HCT116 (cell line): ENCODE measurements around the gene KLRD1. TPM values are rescaled to one million over a fixed set of nuclear protein-coding genes. Genes with fewer than 3 reads are reported as not detected.

Experiments
- ATAC-seq: fragments of 200-7000 bp; cut with Tn5 transposase; 2 replicates; pipeline ENCODE4 v1.9.1; 2020; ENCODE audit warnings: mild to moderate bottlenecking, moderate library complexity
- BruUV-seq: library from RNA; stranded (reverse); fragments of 400-500 nt; replicated peaks from 2 replicates; lab custom pipeline; 2021; lab: Mats Ljungman, UMichigan
- CTCF ChIA-PET: fragments of 300-600 bp; sonication (Branson Sonifier 250); formaldehyde crosslinking; loops from one replicate; lab custom pipeline; 2021; ENCODE audit warnings: antibody characterized with exemption; lab: Charles Lee
- POLR2A ChIA-PET: fragments of 300-600, 350-600 bp; sonication (Branson Sonifier 250); formaldehyde crosslinking; loops from one replicate; lab custom pipeline; 2021; ENCODE audit warnings: antibody characterized with exemption; lab: Charles Lee
- RAD21 ChIA-PET, 2 experiments: fragments of 300-600 bp; sonication (Branson Sonifier 250); formaldehyde crosslinking; loops; one replicate each; lab custom pipeline; 2023; ENCODE audit warnings: low total read pairs in 2 of 2; ENCODE audit not compliant: uncharacterized antibody in 2 of 2, unreplicated experiment in 2 of 2, low non-redundant PET in 1 of 2; lab: Charles Lee
- DNase-seq: peaks from one replicate; pipeline ENCODE4 v3.0.0-alpha.2; 2010; ENCODE audit warnings: low read depth, low spot score
- H2AFZ ChIP-seq: fragments of 200-600 bp; shearing (Covaris generic), sonication (generic); 2 replicates; pipeline ENCODE4 v1.6.1; 2017; ENCODE audit warnings: low read depth, mixed run types, mixed read lengths, antibody characterized with exemption, low read length; ENCODE audit not compliant: poor library complexity, severe bottlenecking
- H3K27ac ChIP-seq: 2 replicates; pipeline ENCODE4 v1.5.1; 2012; ENCODE audit warnings: low read depth, low read length
- H3K27me3 ChIP-seq: fragments of 200-600 bp; sonication (generic); 2 replicates; pipeline ENCODE4 v1.6.1; 2016; ENCODE audit warnings: mixed run types, low read length, mixed read lengths; ENCODE audit not compliant: insufficient read depth
- H3K36me3 ChIP-seq, 2 experiments: fragments of 200-500 bp in 1 of 2; fragments of 200-600 bp in 1 of 2; sonication (Bioruptor generic) in 1 of 2; sonication (generic) in 1 of 2; 2 replicates each; pipeline versions ENCODE4 v1.5.1 to v1.6.1; 2014 to 2016; ENCODE audit warnings: low read length in 2 of 2, inconsistent platforms in 1 of 2, mixed read lengths in 1 of 2, mixed run types in 1 of 2; ENCODE audit not compliant: insufficient read depth in 2 of 2, control insufficient read depth in 1 of 2
- H3K4me1 ChIP-seq, 2 experiments: fragments of 200-600 bp in 1 of 2; sonication (generic) in 1 of 2; 2 replicates each; pipeline versions ENCODE4 v1.5.1 to v1.6.1; 2012 to 2017; ENCODE audit warnings: low read length in 2 of 2, inconsistent platforms in 1 of 2, mild to moderate bottlenecking in 1 of 2, mixed read lengths in 1 of 2, mixed run types in 1 of 2, moderate library complexity in 1 of 2; ENCODE audit not compliant: insufficient read depth in 2 of 2, control insufficient read depth in 1 of 2
- H3K4me2 ChIP-seq: fragments of 200-600 bp; sonication (generic); 2 replicates; pipeline ENCODE4 v1.6.1; 2017; ENCODE audit warnings: mixed run types, low read length, mixed read lengths
- H3K4me3 ChIP-seq, 2 experiments: fragments of 200-600 bp in 1 of 2; sonication (generic) in 1 of 2; replicated peaks in 1 of 2; 2 replicates each; pipeline ENCODE4 v1.5.1; 2011 to 2016; ENCODE audit warnings: low read length in 2 of 2, control low read depth in 1 of 2, low read depth in 1 of 2, mild to moderate bottlenecking in 1 of 2, mixed read lengths in 1 of 2, mixed run types in 1 of 2
- H3K79me2 ChIP-seq: fragments of 200-600 bp; sonication (generic); 2 replicates; pipeline ENCODE4 v1.6.1; 2017; ENCODE audit warnings: mild to moderate bottlenecking, mixed run types, low read length, moderate library complexity, mixed read lengths; ENCODE audit not compliant: insufficient read depth
- H3K9ac ChIP-seq: fragments of 200-600 bp; sonication (generic); 2 replicates; pipeline ENCODE4 v1.6.1; 2016; ENCODE audit warnings: low read length, mixed read lengths
- H3K9me2 ChIP-seq: fragments of 200-600 bp; sonication (generic), shearing (Covaris generic); 2 replicates; pipeline ENCODE4 v1.6.1; 2017; ENCODE audit warnings: mixed run types, mild to moderate bottlenecking, moderate library complexity; ENCODE audit not compliant: insufficient read depth
- H3K9me3 ChIP-seq, 2 experiments: fragments of 200-500 bp in 1 of 2; fragments of 200-600 bp in 1 of 2; sonication (Bioruptor generic) in 1 of 2; sonication (generic) in 1 of 2; 2 replicates each; pipeline ENCODE4 v1.6.1; 2014 to 2017; ENCODE audit warnings: low read length in 2 of 2, mixed read lengths in 2 of 2, inconsistent platforms in 1 of 2, low read depth in 1 of 2, mild to moderate bottlenecking in 1 of 2, mixed run types in 1 of 2, moderate library complexity in 1 of 2; ENCODE audit not compliant: control insufficient read depth in 1 of 2, insufficient read depth in 1 of 2
- H4K20me1 ChIP-seq: fragments of 200-600 bp; sonication (generic), shearing (Covaris generic); 2 replicates; pipeline ENCODE4 v1.6.1; 2017; ENCODE audit warnings: mixed run types, mild to moderate bottlenecking, moderate library complexity; ENCODE audit not compliant: insufficient read depth
- CBX3 ChIP-seq: IDR thresholded peaks from 2 replicates; pipeline ENCODE4 v1.6.1; 2012; ENCODE audit warnings: low read depth
- CEBPB ChIP-seq: IDR thresholded peaks from 2 replicates; pipeline ENCODE4 v1.6.1; 2012; ENCODE audit warnings: low read depth
- EGR1 ChIP-seq: IDR thresholded peaks from 2 replicates; pipeline ENCODE4 v1.6.1; 2012; ENCODE audit warnings: low read depth
- ELF1 ChIP-seq: IDR thresholded peaks from 2 replicates; pipeline ENCODE4 v1.6.1; 2012; ENCODE audit warnings: low read depth, borderline replicate concordance
- EZH2 ChIP-seq: fragments of 200-600 bp; sonication (generic); IDR thresholded peaks from 2 replicates; pipeline ENCODE4 v1.6.1; 2017; ENCODE audit warnings: antibody characterized with exemption, mixed run types
- EZH2phosphoT487 ChIP-seq: fragments of 200-600 bp; IDR thresholded peaks from 2 replicates; pipeline ENCODE4 v1.6.1; 2018; ENCODE audit warnings: antibody characterized with exemption, borderline replicate concordance
- FOSL1 ChIP-seq: IDR thresholded peaks from 2 replicates; pipeline ENCODE4 v1.6.1; 2012; ENCODE audit warnings: low read depth
- JUND ChIP-seq: IDR thresholded peaks from 2 replicates; pipeline ENCODE4 v1.6.1; 2012
- POLR2A ChIP-seq: IDR thresholded peaks from 2 replicates; pipeline ENCODE4 v1.7.0; 2011; ENCODE audit warnings: borderline replicate concordance; ENCODE audit not compliant: insufficient read depth, insufficient read length; ENCODE audit errors: extremely low read depth
- RAD21 ChIP-seq: IDR thresholded peaks from 2 replicates; pipeline ENCODE4 v1.6.1; 2012; ENCODE audit warnings: low read depth, mild to moderate bottlenecking
- SIN3A ChIP-seq: IDR thresholded peaks from 2 replicates; pipeline ENCODE4 v1.6.1; 2012; ENCODE audit warnings: low read depth
- SP1 ChIP-seq: IDR thresholded peaks from 2 replicates; pipeline ENCODE4 v1.6.1; 2012; ENCODE audit warnings: low read depth
- SRF ChIP-seq: IDR thresholded peaks from 2 replicates; pipeline ENCODE4 v1.6.1; 2012; ENCODE audit warnings: low read depth
- TCF7L2 ChIP-seq: IDR thresholded peaks from 2 replicates; pipeline ENCODE4 v1.7.0; 2011; ENCODE audit warnings: borderline replicate concordance, inconsistent platforms; ENCODE audit not compliant: insufficient read depth, insufficient read length; ENCODE audit errors: extremely low read depth
- YY1 ChIP-seq: IDR thresholded peaks from 2 replicates; pipeline ENCODE4 v1.6.1; 2011; ENCODE audit warnings: low read length, low read depth, moderate library complexity, mild to moderate bottlenecking; ENCODE audit not compliant: insufficient replicate concordance; ENCODE audit errors: extremely low read depth
- ZFX ChIP-seq: fragments of 450-650 bp; IDR thresholded peaks from 2 replicates; pipeline ENCODE4 v1.6.1; 2017
- intact Hi-C: fragments of 100-400 bp; cut with micrococcal nuclease; formaldehyde crosslinking; loops from 2 replicates; pipeline ENCODE4 v1.10.0; 2022
- total RNA-seq: library from RNA; stranded (reverse); gene quantifications from one replicate; pipeline ENCODE4 v1.2.1, GENCODE V29; 2021; ENCODE audit not compliant: unreplicated experiment
- TF ChIP-seq, protein P1 (sequence below), 3 experiments: fragments of 200-600 bp in 1 of 3; sonication (generic) in 1 of 3; IDR thresholded peaks in 2 of 3; conservative IDR thresholded peaks in 1 of 3; 2 replicates each; pipeline ENCODE4 v1.5.1; 2012 to 2017; ENCODE audit warnings: low read depth in 2 of 3, low read length in 2 of 3, antibody characterized with exemption in 1 of 3, borderline replicate concordance in 1 of 3, control low read depth in 1 of 3, mild to moderate bottlenecking in 1 of 3, mixed read lengths in 1 of 3, mixed run types in 1 of 3, moderate library complexity in 1 of 3; ENCODE audit not compliant: insufficient read depth in 1 of 3
- TF ChIP-seq, protein P2 (sequence below): IDR thresholded peaks from 2 replicates; pipeline ENCODE4 v1.6.1; 2012; ENCODE audit warnings: low read depth
- TF ChIP-seq, protein P3 (sequence below): IDR thresholded peaks from 2 replicates; pipeline ENCODE4 v1.6.1; 2011; ENCODE audit warnings: mild to moderate bottlenecking, low read length, moderate library complexity; ENCODE audit not compliant: insufficient replicate concordance; ENCODE audit errors: extremely low read depth
- TF ChIP-seq, protein P4 (sequence below): IDR thresholded peaks from 2 replicates; pipeline ENCODE4 v1.6.1; 2012

The KLRD1 gene
- total RNA-seq, 1 experiment from 2014 or later = 0.27 TPM

GRCh38 chr12:10368206-10369171 lies 60.8 kb downstream of the KLRD1 start:
- intact Hi-C loops = no loop called here
- H3K9me3 ChIP-seq = peaks cover 0 to 7% of the 10 kb centered on the region in 2 experiments; a peak in 2 of 4 replicates
- POLR2A ChIA-PET = no interaction called here
- H4K20me1 ChIP-seq = no peaks in the 10 kb centered on the region
- CTCF ChIA-PET = no interaction called here
- peaks cover 27 to 45% of the 10 kb centered on the region in 2 experiments; a peak in 3 of 4 replicates for H3K4me1 ChIP-seq
- H3K27ac ChIP-seq = no peak overlapping the region
- no peaks in the 10 kb centered on the region for H3K79me2 ChIP-seq
- TF ChIP-seq, protein P1, sequence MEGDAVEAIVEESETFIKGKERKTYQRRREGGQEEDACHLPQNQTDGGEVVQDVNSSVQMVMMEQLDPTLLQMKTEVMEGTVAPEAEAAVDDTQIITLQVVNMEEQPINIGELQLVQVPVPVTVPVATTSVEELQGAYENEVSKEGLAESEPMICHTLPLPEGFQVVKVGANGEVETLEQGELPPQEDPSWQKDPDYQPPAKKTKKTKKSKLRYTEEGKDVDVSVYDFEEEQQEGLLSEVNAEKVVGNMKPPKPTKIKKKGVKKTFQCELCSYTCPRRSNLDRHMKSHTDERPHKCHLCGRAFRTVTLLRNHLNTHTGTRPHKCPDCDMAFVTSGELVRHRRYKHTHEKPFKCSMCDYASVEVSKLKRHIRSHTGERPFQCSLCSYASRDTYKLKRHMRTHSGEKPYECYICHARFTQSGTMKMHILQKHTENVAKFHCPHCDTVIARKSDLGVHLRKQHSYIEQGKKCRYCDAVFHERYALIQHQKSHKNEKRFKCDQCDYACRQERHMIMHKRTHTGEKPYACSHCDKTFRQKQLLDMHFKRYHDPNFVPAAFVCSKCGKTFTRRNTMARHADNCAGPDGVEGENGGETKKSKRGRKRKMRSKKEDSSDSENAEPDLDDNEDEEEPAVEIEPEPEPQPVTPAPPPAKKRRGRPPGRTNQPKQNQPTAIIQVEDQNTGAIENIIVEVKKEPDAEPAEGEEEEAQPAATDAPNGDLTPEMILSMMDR (IDR thresholded peaks at IDR 0.05 in 2 of 3, conservative IDR thresholded peaks at IDR 0.05 in 1 of 3; ENCODE audit: borderline replicate concordance in 1 of 3, insufficient read depth in 1 of 3, low read depth in 2 of 3, low read length in 2 of 3) = no peak
- TF ChIP-seq TCF7L2 (no peak), EZH2phosphoT487 (no peak), EZH2 (no peak), SIN3A (no peak), ZFX (no peak), RAD21 (no peak), EGR1 (no peak), YY1 (no peak), CEBPB (no peak), FOSL1 (no peak), JUND (no peak), SRF (no peak), SP1 (no peak), POLR2A (no peak), CBX3 (no peak), ELF1 (no peak)
- TF ChIP-seq, protein P2, sequence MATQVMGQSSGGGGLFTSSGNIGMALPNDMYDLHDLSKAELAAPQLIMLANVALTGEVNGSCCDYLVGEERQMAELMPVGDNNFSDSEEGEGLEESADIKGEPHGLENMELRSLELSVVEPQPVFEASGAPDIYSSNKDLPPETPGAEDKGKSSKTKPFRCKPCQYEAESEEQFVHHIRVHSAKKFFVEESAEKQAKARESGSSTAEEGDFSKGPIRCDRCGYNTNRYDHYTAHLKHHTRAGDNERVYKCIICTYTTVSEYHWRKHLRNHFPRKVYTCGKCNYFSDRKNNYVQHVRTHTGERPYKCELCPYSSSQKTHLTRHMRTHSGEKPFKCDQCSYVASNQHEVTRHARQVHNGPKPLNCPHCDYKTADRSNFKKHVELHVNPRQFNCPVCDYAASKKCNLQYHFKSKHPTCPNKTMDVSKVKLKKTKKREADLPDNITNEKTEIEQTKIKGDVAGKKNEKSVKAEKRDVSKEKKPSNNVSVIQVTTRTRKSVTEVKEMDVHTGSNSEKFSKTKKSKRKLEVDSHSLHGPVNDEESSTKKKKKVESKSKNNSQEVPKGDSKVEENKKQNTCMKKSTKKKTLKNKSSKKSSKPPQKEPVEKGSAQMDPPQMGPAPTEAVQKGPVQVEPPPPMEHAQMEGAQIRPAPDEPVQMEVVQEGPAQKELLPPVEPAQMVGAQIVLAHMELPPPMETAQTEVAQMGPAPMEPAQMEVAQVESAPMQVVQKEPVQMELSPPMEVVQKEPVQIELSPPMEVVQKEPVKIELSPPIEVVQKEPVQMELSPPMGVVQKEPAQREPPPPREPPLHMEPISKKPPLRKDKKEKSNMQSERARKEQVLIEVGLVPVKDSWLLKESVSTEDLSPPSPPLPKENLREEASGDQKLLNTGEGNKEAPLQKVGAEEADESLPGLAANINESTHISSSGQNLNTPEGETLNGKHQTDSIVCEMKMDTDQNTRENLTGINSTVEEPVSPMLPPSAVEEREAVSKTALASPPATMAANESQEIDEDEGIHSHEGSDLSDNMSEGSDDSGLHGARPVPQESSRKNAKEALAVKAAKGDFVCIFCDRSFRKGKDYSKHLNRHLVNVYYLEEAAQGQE = no peak
- TF ChIP-seq, protein P3, sequence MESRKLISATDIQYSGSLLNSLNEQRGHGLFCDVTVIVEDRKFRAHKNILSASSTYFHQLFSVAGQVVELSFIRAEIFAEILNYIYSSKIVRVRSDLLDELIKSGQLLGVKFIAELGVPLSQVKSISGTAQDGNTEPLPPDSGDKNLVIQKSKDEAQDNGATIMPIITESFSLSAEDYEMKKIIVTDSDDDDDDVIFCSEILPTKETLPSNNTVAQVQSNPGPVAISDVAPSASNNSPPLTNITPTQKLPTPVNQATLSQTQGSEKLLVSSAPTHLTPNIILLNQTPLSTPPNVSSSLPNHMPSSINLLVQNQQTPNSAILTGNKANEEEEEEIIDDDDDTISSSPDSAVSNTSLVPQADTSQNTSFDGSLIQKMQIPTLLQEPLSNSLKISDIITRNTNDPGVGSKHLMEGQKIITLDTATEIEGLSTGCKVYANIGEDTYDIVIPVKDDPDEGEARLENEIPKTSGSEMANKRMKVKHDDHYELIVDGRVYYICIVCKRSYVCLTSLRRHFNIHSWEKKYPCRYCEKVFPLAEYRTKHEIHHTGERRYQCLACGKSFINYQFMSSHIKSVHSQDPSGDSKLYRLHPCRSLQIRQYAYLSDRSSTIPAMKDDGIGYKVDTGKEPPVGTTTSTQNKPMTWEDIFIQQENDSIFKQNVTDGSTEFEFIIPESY = no peak
- TF ChIP-seq, protein P4, sequence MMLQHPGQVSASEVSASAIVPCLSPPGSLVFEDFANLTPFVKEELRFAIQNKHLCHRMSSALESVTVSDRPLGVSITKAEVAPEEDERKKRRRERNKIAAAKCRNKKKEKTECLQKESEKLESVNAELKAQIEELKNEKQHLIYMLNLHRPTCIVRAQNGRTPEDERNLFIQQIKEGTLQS = no peak
- no peak overlapping the region for H2AFZ ChIP-seq
- BruUV-seq = no TSS peak
- no peak overlapping the region for H3K4me3 ChIP-seq
- no peak overlapping the region for H3K4me2 ChIP-seq
- no peaks in the 10 kb centered on the region for H3K9me2 ChIP-seq
- H3K9ac ChIP-seq = no peak overlapping the region
- RAD21 ChIA-PET = no interaction called here
- ATAC-seq (no peak), DNase-seq (no peak)
- no peaks in the 10 kb centered on the region for H3K27me3 ChIP-seq
- H3K36me3 ChIP-seq = no peaks in the 10 kb centered on the region
